HG03108 (cell line): ENCODE results near the gene TOR1AIP2.
"Not testable (repeated sequence)": the region's sequence is repeated elsewhere in the genome, so short reads cannot be mapped to it uniquely, and the experiment has no call there.

Experiments
- ATAC-seq: cut with Tn5 transposase; IDR thresholded peaks from one replicate; pipeline ENCODE4 v1.9.1; 2021; ENCODE audit warnings: moderate library complexity; ENCODE audit not compliant: unreplicated experiment

TOR1AIP2 gene

DNA sequence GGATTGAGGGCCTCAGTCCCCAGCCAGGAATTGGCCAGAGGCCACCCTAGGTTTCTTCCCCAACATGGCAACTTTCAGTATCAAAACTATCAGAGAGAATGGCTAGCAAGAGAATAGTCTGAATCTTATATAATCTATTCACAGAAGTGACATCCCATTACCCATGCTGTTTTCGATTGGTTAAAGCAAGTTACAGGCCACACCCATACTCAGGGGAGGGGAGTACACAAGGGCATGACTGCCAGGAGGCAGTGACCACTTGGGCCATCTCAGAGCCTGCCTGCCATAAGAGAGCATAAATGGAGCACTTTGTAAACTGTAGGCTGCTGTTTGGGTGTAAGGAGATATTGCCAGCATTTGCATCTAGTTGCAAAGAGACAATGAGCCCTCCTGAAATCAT, 69.1 kb downstream of the TOR1AIP2 start:
- ATAC-seq, result no peak

DNA sequence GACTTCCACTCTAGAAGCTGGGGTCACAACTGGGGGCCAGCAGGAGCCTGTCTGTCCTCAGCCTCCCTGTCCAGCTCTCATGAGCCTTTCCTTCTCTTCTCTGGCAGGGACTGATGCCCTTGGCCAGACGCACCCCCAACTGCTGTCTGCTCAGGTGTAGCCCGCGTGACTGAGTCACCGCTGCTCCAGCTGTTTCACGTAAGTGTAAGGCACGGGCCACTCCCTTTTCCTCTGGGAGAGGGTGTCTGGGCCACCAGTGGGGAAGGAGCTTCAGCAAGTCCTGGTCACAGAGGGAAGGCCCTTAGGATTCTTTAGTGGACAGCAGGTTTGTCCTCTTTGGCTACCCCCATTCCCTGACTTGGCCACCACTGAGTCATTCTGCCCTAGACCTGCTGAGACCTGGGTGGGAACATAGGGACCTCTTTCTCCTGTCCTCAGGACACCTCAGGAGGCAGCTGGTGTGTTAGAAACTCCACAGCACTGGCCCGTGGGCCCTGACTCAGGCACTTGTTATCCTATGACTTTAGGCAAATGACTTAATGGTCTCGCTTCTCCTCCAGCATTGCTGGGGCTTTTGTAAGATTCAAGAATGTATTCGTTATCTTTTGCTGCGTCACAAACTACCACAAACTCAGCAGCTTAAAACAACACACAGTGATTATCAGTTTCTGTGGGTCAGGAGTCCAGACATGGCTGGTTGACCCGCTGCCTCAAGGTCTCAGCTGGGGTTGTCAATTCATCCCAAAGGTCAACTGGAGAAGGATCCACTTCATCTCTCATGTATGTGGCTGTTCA, 69.7 kb downstream of the TOR1AIP2 start:
- no peak for ATAC-seq

DNA sequence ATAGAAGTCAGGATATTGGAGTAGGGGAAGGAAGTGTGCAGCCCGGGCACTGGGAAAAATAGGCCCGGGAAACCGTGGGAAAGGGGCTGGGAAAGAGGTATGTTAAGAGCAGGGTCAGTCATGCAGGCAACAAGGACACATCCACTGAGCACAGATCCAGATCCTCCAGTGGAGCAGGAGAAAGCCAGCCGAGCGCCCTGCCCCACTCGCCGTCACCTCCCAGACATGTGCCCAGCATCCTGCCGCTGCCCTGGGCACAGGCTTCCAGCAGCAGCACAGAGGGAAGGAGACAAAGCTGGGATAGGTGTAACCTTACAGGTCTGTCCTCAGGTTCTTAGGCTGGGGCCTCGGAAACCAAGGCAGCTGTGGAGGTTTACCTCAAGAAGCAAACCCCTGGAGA, 70.3 kb downstream of the TOR1AIP2 start:
- ATAC-seq, result no peak

DNA sequence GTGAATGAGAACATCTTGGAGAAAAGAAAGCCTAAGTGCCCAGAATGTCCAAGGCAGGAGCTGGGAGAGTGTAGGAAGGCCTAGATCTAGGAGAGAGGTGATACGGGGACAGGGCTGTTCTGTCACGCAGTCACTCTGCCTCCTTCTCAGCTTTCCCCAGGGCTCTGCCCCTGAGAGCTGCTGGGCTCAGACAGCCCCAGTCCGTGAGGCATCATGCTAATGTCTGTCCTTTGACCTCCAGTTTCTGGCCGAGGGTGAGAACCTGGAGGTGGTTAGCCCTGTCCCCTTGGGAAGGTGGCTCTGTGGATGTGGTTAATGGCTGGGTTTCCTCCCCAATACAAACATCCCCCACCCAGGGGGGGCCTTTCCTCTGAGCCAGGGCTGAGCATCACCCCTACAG, 71.3 kb downstream of the TOR1AIP2 start:
- ATAC-seq, result no peak

DNA sequence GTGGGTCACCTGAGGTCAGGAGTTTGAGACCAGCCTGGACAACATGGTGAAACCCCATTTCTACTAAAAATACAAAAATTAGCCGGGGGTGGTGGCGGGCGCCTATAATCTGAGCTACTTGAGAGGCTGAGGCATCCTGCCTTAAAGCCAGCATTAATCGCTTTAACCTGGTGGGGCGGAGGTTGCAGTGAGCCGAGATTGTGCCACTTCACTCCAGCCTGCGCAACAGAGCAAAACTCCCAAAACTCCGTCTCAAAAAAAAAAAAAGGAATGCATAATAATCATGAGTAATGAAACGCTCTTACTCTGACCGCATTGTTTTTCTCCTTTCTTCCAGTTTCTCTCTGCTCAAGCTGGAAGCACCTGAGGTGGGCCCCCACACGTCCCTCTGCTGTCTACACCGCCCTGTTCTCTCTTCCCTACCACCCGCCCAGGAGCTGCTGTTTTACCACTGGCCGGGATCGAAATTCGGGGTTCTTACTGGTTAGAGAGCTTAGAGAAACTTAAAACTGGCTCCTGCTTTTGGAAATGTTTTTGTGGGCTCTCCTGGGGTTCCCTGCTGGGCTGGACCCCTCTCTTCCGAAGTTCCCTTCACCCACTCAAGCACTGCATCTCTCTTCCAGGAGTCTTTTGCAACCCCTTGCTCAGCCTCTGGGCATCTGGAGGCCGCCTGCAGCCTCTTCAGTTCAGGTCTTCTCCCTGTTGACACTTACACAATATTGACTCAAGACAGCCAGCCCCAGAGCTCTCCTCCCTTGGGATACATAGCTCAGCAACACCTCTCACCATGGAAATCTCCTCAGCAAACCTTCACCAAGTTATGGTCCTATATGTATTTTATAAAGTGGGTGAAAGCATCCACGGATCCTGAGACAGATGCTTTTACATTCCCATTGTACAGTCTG, 72.1 kb downstream of the TOR1AIP2 start:
- ATAC-seq, result no peak

DNA sequence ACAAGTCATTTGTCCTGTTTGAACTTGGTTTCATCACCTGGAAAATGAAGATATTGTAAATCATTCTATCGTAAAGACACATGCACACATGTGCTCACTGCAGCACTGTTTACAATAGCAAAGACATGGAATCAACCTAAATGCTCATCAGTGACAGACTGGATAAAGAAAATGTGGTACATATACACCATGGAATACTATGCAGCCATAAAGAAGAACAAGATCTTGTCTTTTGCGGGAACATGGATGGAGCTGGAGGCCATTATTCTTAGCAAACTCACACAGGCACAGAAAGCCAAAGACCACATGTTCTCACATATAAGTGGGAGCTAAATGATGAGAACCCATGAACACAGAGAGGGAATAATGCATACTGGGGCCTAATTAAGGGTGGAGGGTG, 73.2 kb downstream of the TOR1AIP2 start:
- not testable (repeated sequence) for ATAC-seq

DNA sequence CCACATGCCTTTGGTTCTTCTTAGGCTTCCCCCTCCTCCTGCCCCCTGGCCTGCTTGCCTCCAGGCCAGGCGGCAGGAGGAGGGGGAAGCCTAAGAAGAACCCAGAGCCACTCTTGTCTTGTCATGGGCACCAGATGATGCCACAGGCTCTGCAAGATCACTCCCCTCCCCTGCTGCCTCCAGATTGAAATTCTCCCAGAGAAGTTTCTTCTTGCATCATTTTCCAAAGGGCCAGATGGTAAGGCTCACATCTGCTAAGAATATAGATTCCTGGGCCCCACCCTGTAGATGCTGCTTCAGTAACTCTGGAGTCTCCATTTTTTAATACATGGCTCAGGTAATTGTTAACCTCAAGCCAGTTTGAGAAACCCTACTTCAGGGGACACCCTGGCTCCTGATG, 73.7 kb downstream of the TOR1AIP2 start:
- no peak for ATAC-seq

DNA sequence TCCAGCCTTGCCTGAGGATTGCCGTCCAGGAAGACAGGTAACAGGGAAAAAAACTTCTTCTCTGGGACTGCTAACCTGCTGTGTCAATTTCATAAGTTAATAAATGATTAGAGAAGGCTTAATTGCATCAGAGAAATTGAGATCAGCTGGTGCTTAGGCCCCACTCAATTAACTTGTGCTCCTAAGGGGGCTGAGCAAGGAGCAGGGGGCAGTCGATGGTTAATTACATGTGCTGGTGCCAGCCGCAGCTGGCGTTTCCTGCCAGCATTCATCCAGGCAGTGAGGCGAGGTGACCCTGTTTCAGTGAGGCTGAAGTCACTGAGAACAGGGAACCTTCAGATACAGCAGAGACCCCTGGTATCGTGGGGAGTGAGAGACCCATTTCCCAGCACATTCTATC, 74.5 kb downstream of the TOR1AIP2 start:
- ATAC-seq, result no peak

DNA sequence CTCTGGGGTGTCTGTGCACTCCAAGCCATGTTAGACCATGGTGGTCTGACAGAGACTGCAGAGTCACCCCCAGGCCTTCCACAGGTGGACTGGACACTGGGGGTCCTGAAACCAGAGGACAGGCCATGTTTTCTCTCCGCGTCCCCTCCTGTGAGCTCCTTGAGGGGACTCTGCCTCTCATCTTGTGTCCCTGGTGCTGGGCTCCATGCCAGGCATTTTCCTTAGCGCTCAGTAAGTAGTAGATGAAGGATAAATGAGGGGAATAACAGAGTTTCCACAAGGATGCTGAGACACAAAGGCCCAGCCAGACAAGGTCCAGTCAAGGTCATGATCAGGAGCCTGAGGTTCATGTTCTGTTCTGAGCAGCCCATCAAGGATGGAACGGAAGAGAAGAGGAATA, 77.1 kb downstream of the TOR1AIP2 start:
- no peak for ATAC-seq

DNA sequence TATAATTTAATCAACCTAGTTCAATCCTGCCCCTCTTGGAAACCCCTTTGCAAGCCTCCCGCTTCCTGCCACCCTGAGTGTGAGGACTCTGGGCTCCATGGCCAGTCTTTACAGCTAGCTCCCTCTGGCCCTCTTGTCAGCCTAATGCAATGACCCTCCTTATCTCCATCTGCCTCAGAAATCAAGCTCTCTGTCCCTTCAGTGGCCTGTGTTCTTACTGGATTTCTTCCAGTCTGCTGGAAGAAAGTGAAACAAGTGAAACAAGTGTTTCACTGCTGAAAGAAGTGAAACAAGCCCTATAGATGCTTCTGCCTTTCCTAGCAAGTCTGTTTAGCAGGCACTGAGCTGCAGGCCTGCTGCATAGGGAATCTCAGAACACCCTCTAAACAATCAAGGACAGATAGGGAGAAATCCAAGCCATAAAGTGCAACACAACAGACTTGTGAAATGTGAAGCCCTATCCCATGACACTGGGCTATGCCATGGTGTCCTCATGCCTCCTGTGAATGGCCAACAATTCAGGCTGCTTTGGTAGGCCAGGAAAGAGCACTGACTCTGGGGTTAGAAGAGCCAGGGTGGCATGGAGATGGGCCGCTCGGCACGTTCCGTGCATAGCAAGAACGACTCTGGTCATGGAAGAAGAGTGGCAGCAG, 78.6 kb downstream of the TOR1AIP2 start:
- ATAC-seq, result no peak

DNA sequence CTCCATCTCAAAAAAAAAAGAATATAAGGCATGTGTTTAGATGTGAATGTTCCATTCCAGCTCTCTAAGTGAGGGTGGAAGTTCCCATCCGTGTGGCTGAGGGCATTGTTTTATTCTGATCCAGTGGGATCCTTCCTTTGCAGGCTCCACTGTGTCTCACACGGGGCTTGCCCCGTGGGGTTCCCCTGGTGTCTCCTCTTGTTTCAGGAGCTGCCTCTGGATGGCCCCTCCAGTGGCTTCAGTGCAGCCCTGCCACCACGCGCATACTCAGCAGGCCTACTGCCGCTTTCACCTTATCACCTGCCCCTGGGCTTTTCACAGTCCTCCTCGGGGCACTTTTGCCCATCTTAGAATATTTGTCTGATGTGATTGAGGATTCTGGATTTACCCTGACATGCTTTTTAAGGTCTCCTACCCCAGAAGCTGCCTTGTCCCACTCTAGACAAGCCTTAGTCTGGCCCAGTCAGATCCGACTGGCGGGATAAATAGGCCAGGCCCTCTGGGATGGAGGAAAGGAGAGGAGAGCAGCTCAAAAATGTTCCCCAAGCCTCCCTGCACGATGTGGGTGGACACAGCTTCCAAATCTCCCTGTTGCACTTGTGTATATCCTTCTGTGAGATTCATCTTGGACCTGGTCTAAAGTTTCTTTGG, 79.3 kb downstream of the TOR1AIP2 start:
- ATAC-seq, result no peak

DNA sequence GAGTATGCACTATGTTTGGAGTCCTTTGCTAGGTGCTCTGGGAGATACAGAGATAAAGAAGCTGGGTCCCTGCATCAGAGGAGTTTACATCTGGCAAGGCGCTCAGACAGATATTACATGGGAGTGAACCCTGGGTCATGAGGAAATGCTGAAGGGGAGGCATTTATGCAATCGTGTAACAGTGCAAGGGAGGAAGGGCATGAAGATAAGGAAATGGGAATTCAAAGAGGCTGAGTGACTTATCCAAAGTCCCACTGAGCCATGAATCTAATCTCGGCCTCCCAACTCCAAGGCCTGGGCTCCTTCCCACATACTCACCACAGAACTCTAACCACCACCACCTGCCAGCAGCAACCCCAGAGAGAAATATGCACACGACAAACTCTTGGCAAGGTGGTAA, 82.9 kb downstream of the TOR1AIP2 start:
- no peak for ATAC-seq

DNA sequence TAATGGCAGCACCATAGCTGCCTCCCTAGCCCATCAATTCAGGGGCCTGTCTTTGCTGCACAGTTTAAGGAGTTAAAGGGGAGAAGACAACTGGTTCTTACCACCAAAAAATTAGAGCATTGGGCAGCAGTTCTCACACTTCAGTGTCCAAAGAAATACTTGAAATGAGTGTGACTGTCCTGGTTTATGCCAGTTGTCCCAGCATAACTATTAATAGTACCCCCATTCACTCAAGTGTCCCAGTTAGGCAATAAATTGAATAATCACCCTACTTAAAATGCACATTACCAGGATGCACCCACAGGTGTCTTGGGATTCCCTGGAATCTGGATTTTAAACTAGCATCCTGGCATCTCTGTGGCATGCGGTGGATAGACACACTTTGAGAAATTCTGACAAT, 83.5 kb downstream of the TOR1AIP2 start:
- ATAC-seq, result no peak

DNA sequence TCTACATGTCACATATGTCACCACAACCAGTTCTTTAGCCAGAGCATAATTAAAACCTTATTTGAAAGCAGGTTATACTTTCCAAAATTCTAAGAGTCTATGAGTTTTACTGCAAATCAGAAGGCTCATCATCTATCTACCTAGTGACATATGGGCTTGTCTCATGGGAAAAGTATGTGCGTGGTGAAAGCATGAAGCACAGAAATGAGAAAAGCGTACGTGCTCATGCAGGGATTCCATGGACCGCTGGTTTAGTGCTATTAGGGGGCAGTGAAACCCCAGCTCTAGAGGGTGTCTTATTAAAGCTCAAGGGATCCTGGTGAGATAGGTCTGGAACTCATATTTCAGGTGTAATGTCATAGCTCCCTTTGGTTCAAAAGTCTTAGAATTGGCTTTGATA, 84.3 kb downstream of the TOR1AIP2 start:
- no peak for ATAC-seq
